GM12878 (cell line): Measurements from ENCODE around the gene COL23A1. TPM values are rescaled to one million over a fixed set of nuclear protein-coding genes. Genes with fewer than 3 reads are reported as not detected.

Source experiments
- ATAC-seq: fragments of 200-7000 bp; cut with Tn5 transposase; 3 replicates; pipeline ENCODE4 v1.9.1; 2020; ENCODE audit warnings: mild to moderate bottlenecking, moderate library complexity
- BruUV-seq: library from RNA; stranded (reverse); fragments of 400-500 nt; replicated peaks from 2 replicates; lab custom pipeline; 2021; lab: Mats Ljungman, UMichigan
- CTCF ChIA-PET: fragments of 300-600 bp; sonication (Branson Sonifier 250); formaldehyde crosslinking; extraction: SDS; loops from one replicate; lab custom pipeline; 2021; ENCODE audit warnings: inconsistent platforms; lab: Yijun Ruan, JAX
- POLR2A ChIA-PET: fragments of 350-600 bp; formaldehyde crosslinking; extraction: SDS; loops from one replicate; lab custom pipeline; 2021; ENCODE audit warnings: inconsistent platforms; lab: Charles Lee
- RAD21 ChIA-PET: fragments of 300-600 bp; sonication (Branson Sonifier 250); formaldehyde crosslinking; loops from one replicate; lab custom pipeline; 2023; ENCODE audit warnings: antibody characterized with exemption; ENCODE audit not compliant: unreplicated experiment; lab: Charles Lee
- SMC1A ChIA-PET: fragments of 300-600 bp; sonication (Branson Sonifier 250); formaldehyde crosslinking; loops from one replicate; lab custom pipeline; 2023; ENCODE audit not compliant: unreplicated experiment, uncharacterized antibody; lab: Charles Lee
- DNase-seq: peaks from one replicate; pipeline ENCODE4 v3.0.0-alpha.2; 2011; ENCODE audit warnings: low read depth, low spot score
- FAIRE-seq: peaks from 3 replicates; lab custom pipeline; 2011; peaks lifted over from hg19 to GRCh38; lab: Jason Lieb, UNC
- H2AFZ ChIP-seq: 2 replicates; pipeline ENCODE4 v1.6.0; 2011; ENCODE audit warnings: low read depth, low read length, control low read depth; ENCODE audit not compliant: control insufficient read depth
- H3K27ac ChIP-seq: 2 replicates; pipeline ENCODE4 v1.5.1; 2011; ENCODE audit warnings: control low read depth; ENCODE audit not compliant: control insufficient read depth, insufficient read depth
- H3K27me3 ChIP-seq, 2 experiments: replicated peaks in 1 of 2; 2 replicates each; pipeline versions ENCODE4 v1.6.0 to v1.6.1; 2011; ENCODE audit warnings: low read length in 1 of 2; ENCODE audit not compliant: control insufficient read depth in 2 of 2, insufficient read depth in 2 of 2
- H3K36me3 ChIP-seq, 2 experiments: 2 replicates each; pipeline ENCODE4 v1.5.1; 2011; ENCODE audit warnings: low read length in 1 of 2; ENCODE audit not compliant: control insufficient read depth in 2 of 2, insufficient read depth in 2 of 2
- H3K4me1 ChIP-seq: 2 replicates; pipeline ENCODE4 v1.6.1; 2011; ENCODE audit warnings: mild to moderate bottlenecking, low read length, moderate library complexity, mixed read lengths; ENCODE audit not compliant: control insufficient read depth, insufficient read depth
- H3K4me2 ChIP-seq: 2 replicates; pipeline ENCODE4 v1.6.0; 2011; ENCODE audit warnings: control low read depth; ENCODE audit not compliant: control insufficient read depth, insufficient read depth
- H3K4me3 ChIP-seq: fragments of 200-600 bp; sonication (generic); 2 replicates; pipeline ENCODE4 v1.5.1; 2016
- H3K79me2 ChIP-seq: 2 replicates; pipeline ENCODE4 v1.6.0; 2011; ENCODE audit warnings: low read length; ENCODE audit not compliant: control insufficient read depth, insufficient read depth
- H3K9ac ChIP-seq: 2 replicates; pipeline ENCODE4 v1.8.0; 2011; ENCODE audit warnings: low read length, control low read depth, mixed read lengths; ENCODE audit not compliant: control insufficient read depth, insufficient read depth
- H3K9me3 ChIP-seq: replicated peaks from 3 replicates; pipeline ENCODE4 v1.5.1; 2011; ENCODE audit warnings: mild to moderate bottlenecking, low read length; ENCODE audit not compliant: control insufficient read depth, insufficient read depth
- H4K20me1 ChIP-seq: 2 replicates; pipeline ENCODE4 v1.6.0; 2011; ENCODE audit not compliant: control insufficient read depth, insufficient read depth
- ETV6 ChIP-seq, 2 experiments: fragments of 450-650 bp in 1 of 2; IDR thresholded peaks in 1 of 2; conservative IDR thresholded peaks in 1 of 2; 2 replicates each; pipeline ENCODE4 v1.6.1; 2014; ENCODE audit warnings: antibody characterized with exemption in 1 of 2, borderline replicate concordance in 1 of 2, low read depth in 1 of 2, mild to moderate bottlenecking in 1 of 2, moderate library complexity in 1 of 2
- FOXM1 ChIP-seq: IDR thresholded peaks from 2 replicates; pipeline ENCODE4 v1.6.1; 2012; ENCODE audit warnings: low read depth, mild to moderate bottlenecking, inconsistent platforms, low read length, moderate library complexity
- KDM1A ChIP-seq: fragments of 200-600 bp; sonication (generic); IDR thresholded peaks from 2 replicates; pipeline ENCODE4 v1.6.1; 2016; ENCODE audit warnings: borderline replicate concordance
- NBN ChIP-seq: fragments of 450-650 bp; IDR thresholded peaks from 2 replicates; pipeline ENCODE4 v1.6.1; 2016
- PML ChIP-seq: IDR thresholded peaks from 2 replicates; pipeline ENCODE4 v1.6.1; 2012; ENCODE audit warnings: low read length, inconsistent platforms
- POLR2A ChIP-seq: IDR thresholded peaks from 2 replicates; pipeline ENCODE4 v1.6.1; 2011; ENCODE audit warnings: low read depth, mild to moderate bottlenecking, low read length
- POLR2AphosphoS5 ChIP-seq: IDR thresholded peaks from 2 replicates; pipeline ENCODE4 v1.6.1; 2011; ENCODE audit warnings: mild to moderate bottlenecking, low read length, inconsistent platforms
- SMAD5 ChIP-seq: IDR thresholded peaks from 2 replicates; pipeline ENCODE4 v1.6.1; 2016; ENCODE audit warnings: antibody characterized with exemption, low read depth
- WGBS: methylation state at CpG from one replicate; pipeline ENCODE4 v1.1.6; 2016; ENCODE audit warnings: low lambda C conversion rate; ENCODE audit not compliant: insufficient replicate concordance, insufficient coverage; ENCODE audit errors: missing lambda C conversion rate; 5-methylcytosine and 5-hydroxymethylcytosine counted together
- in situ Hi-C: fragments of 300-500 bp; cut with MboI; formaldehyde crosslinking; loops from 9 replicates; pipeline ENCODE4 v1.14.3; 2018; ENCODE audit warnings: mixed read lengths
- intact Hi-C: fragments of 100-400 bp; cut with micrococcal nuclease; formaldehyde crosslinking; loops from one replicate; pipeline ENCODE4 v1.14.2; 2022; ENCODE audit not compliant: unreplicated experiment
- polyA plus RNA-seq, 11 experiments: library from polyadenylated mRNA; depleted of rRNA in 4 of 11; unstranded in 6 of 11; stranded (reverse) in 5 of 11; fragments of >200 nt; fragmentation: Nextera tagmentation in 4 of 11; fragmentation: Illumina TruSeq in 1 of 11; extraction: Ambion mirVana in 4 of 11; extraction: Trizol in 1 of 11; gene quantifications; 1 replicate in 1 of 11; 2 replicates in 10 of 11; pipeline versions ENCODE4 v1.2.1 to v1.2.3, GENCODE V29; 2011 to 2016; ENCODE audit warnings: inconsistent platforms in 2 of 11, missing spikeins in 2 of 11, low read depth in 1 of 11
- total RNA-seq, 4 experiments: library from RNA; depleted of rRNA in 3 of 4; stranded (reverse); fragments of >200 nt in 3 of 4; fragmentation: Illumina TruSeq in 1 of 4; extraction: Trizol in 1 of 4; gene quantifications; 2 replicates each; pipeline versions ENCODE4 v1.2.1 to v1.2.3, GENCODE V29; 2013 to 2021

COL23A1 gene
- total and polyA plus RNA-seq, 10 of the 15 experiments (the other 5 are each of a cell fraction or from before 2014, with no cell fraction given) = 0.03 to 0.83 (median 0.09) TPM; not detected in 5

DNA sequence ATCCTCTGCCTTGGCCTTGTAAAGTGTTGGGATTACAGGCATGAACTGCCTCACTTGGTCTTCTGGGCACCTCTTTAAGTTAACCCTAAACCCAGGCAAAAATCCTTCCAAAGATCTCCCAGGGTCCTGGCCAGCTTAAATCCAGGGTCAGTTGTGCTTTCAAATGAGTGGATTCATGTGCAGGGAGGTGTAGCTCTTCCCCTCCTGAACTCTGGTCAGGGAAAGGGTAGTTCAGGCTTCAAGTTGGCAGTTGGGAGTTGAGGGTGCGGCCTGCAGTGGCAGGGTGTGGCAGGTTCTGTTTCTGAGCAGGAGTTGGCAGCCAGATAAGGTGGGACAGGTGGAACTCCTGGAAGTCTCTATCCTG lies 382.3 kb downstream of the COL23A1 start:
- Histone ChIP-seq H3K79me2 (peaks cover 62% of the 10 kb centered on the region), H3K4me3 (peak overlapping the region; percentile 37; the same call in 1 of the 2 replicates), H3K4me2 (peak overlapping the region; percentile 66), H3K27me3 (no peaks in the 10 kb centered on the region), H3K27ac (no peak overlapping the region), H4K20me1 (peaks cover 24% of the 10 kb centered on the region), H3K9me3 (no peaks in the 10 kb centered on the region), H3K4me1 (peaks cover 15% of the 10 kb centered on the region), H3K9ac (peak overlapping the region; percentile 26; the same call in 1 of the 2 replicates), H2AFZ (no peak overlapping the region), H3K36me3 (peaks cover 47 to 52% of the 10 kb centered on the region in 2 experiments)
- 100% methylated on average over 1 of the region's 1 CpG for WGBS
- in situ Hi-C loops = no loop called here
- BruUV-seq = no TSS peak
- DNase-seq (no peak), ATAC-seq (no peak), FAIRE-seq (no peak)
- POLR2A ChIA-PET = interaction anchor here (0.6 to 1.9 kb wide), 2 partner anchors 23 to 1009 kb away, joined by 3 to 4 read pairs; no protein-coding TSS in a partner anchor
- intact Hi-C loops = no loop called here
- SMC1A ChIA-PET = interaction anchor here (1.0 to 2.1 kb wide), 2 partner anchors 8 to 23 kb away, joined by 5 to 6 read pairs; no protein-coding TSS in a partner anchor
- TF ChIP-seq POLR2AphosphoS5 = peak; percentile 56; the same call in 1 of the 2 replicates
- peak; percentile 64 for TF ChIP-seq POLR2A
- no peak for TF ChIP-seq KDM1A
- 0 out of 2 replicates have a peak, but pooled peaks have one; percentile 44 for TF ChIP-seq SMAD5
- CTCF ChIA-PET = interaction anchor here (1.4 to 2.8 kb wide), 2 partner anchors 8 to 27 kb away, joined by 5 to 12 read pairs; no protein-coding TSS in a partner anchor
- RAD21 ChIA-PET = no interaction called here

GRCh38 chr5:178207183-178207916 lies 382.8 kb downstream of the COL23A1 start:
- BruUV-seq = no TSS peak
- Histone ChIP-seq H3K36me3 (peaks cover 41 to 48% of the 10 kb centered on the region in 2 experiments), H3K79me2 (peaks cover 62% of the 10 kb centered on the region), H3K4me1 (peaks cover 15% of the 10 kb centered on the region), H3K4me2 (peak overlapping the region; percentile 88), H4K20me1 (peaks cover 24% of the 10 kb centered on the region), H3K27ac (no peak overlapping the region), H2AFZ (no peak overlapping the region), H3K9ac (peak overlapping the region; percentile 2; the same call in 1 of the 2 replicates), H3K4me3 (peak overlapping the region; percentile 97), H3K9me3 (no peaks in the 10 kb centered on the region), H3K27me3 (no peaks in the 10 kb centered on the region)
- intact Hi-C loops = no loop called here
- FAIRE-seq (no peak), ATAC-seq (no peak), DNase-seq (no peak)
- SMC1A ChIA-PET = interaction anchor here (1.0 to 2.1 kb wide), 2 partner anchors 9 to 24 kb away, joined by 5 to 6 read pairs; no protein-coding TSS in a partner anchor
- no peak for TF ChIP-seq FOXM1
- TF ChIP-seq NBN = no peak
- 0 out of 2 replicates have a peak, but pooled peaks have one; percentile 30 for TF ChIP-seq PML
- TF ChIP-seq POLR2AphosphoS5 = 0 out of 2 replicates have a peak, but pooled peaks have one; percentile 3
- TF ChIP-seq POLR2A = peak; percentile 37
- no peak for TF ChIP-seq ETV6 (conservative IDR thresholded peaks at IDR 0.05 in 1 of 2, IDR thresholded peaks at IDR 0.05 in 1 of 2; ENCODE audit: borderline replicate concordance in 1 of 2, low read depth in 1 of 2)
- in situ Hi-C loops = no loop called here
- RAD21 ChIA-PET = no interaction called here
- CTCF ChIA-PET = interaction anchor here (1.3 to 2.8 kb wide), 3 partner anchors 8 to 28 kb away, joined by 4 to 12 read pairs (median 5); no protein-coding TSS in a partner anchor
- WGBS = 82% methylated on average over 4 of the region's 5 CpGs
- POLR2A ChIA-PET = interaction anchor here (0.6 to 1.9 kb wide), 2 partner anchors 24 to 1008 kb away, joined by 3 to 4 read pairs; no protein-coding TSS in a partner anchor
